K562 (cell line): ENCODE results near the gene TTC39B. TPM values are rescaled to one million over a fixed set of nuclear protein-coding genes. Genes with fewer than 3 reads are reported as not detected.

Experiments
- ATAC-seq: fragments of 200-7000 bp; cut with Tn5 transposase; 3 replicates; pipeline ENCODE4 v1.9.1; 2020; ENCODE audit warnings: moderate library complexity
- BruUV-seq: library from RNA; stranded (reverse); fragments of 400-500 nt; replicated peaks from 2 replicates; lab custom pipeline; 2021; lab: Mats Ljungman, UMichigan
- CTCF ChIA-PET: fragments of 300-600 bp; formaldehyde crosslinking; extraction: SDS; loops from one replicate; lab custom pipeline; 2021; ENCODE audit warnings: low intra/inter-chr PET ratio; lab: Yijun Ruan, JAX
- POLR2A ChIA-PET: fragments of 300-600, 350-650 bp; sonication (Branson Sonifier 250); formaldehyde crosslinking; extraction: SDS; loops from one replicate; lab custom pipeline; 2021; ENCODE audit warnings: antibody characterized with exemption, inconsistent platforms; lab: Yijun Ruan, JAX
- DNase-seq, 4 experiments: peaks; one replicate each; pipeline versions ENCODE4 v3.0.0 to v3.0.0-alpha.2; 2011 to 2018; ENCODE audit warnings: low spot score in 3 of 4, mixed read lengths in 3 of 4; ENCODE audit errors: extremely low read depth in 1 of 4
- FAIRE-seq: peaks from 2 replicates; lab custom pipeline; 2011; peaks lifted over from hg19 to GRCh38; lab: Jason Lieb, UNC
- H2AFZ ChIP-seq: 2 replicates; pipeline ENCODE4 v1.6.0; 2011; ENCODE audit warnings: low read depth, low read length, control low read depth, inconsistent platforms
- H3K27ac ChIP-seq: fragments of 200-600 bp; 3 replicates; pipeline ENCODE4 v1.8.0; 2011; ENCODE audit warnings: low read depth, mild to moderate bottlenecking, control low read depth, inconsistent platforms, low read length, moderate library complexity, mixed read lengths; ENCODE audit errors: extremely low read depth
- H3K27me3 ChIP-seq, 2 experiments: fragments of 300-600 bp in 1 of 2; 2 replicates in 1 of 2; 3 replicates in 1 of 2; pipeline versions ENCODE4 v1.6.0 to v1.8.0; 2011; ENCODE audit warnings: inconsistent platforms in 2 of 2, low read length in 2 of 2, mild to moderate bottlenecking in 1 of 2, mixed read lengths in 1 of 2, moderate library complexity in 1 of 2; ENCODE audit not compliant: control insufficient read depth in 2 of 2, insufficient read depth in 2 of 2
- H3K36me3 ChIP-seq: fragments of 300-600 bp; 3 replicates; pipeline ENCODE4 v1.8.0; 2011; ENCODE audit warnings: mild to moderate bottlenecking, low read length, inconsistent platforms; ENCODE audit not compliant: control insufficient read depth, insufficient read depth
- H3K4me1 ChIP-seq, 2 experiments: fragments of 200-600 bp in 1 of 2; replicated peaks in 1 of 2; 2 replicates in 1 of 2; 3 replicates in 1 of 2; pipeline versions ENCODE4 v1.5.1 to v1.8.0; 2011; ENCODE audit warnings: inconsistent platforms in 2 of 2, low read length in 2 of 2, mild to moderate bottlenecking in 1 of 2, mixed read lengths in 1 of 2, moderate library complexity in 1 of 2; ENCODE audit not compliant: control insufficient read depth in 2 of 2, insufficient read depth in 2 of 2
- H3K4me2 ChIP-seq: 2 replicates; pipeline ENCODE4 v1.6.1; 2011; ENCODE audit warnings: low read length, control low read depth, inconsistent platforms, mixed read lengths; ENCODE audit not compliant: insufficient read depth
- H3K4me3 ChIP-seq: fragments of 200-600 bp; sonication (generic), shearing (Covaris generic); 2 replicates; pipeline ENCODE4 v1.5.1; 2016; ENCODE audit warnings: control low read depth, inconsistent platforms
- H3K79me2 ChIP-seq: fragments of 200-600 bp; 3 replicates; pipeline ENCODE4 v1.8.0; 2011; ENCODE audit warnings: low read length, inconsistent platforms; ENCODE audit not compliant: control insufficient read depth, insufficient read depth
- H3K9ac ChIP-seq, 2 experiments: 2 replicates each; pipeline versions ENCODE4 v1.6.0 to v1.6.1; 2011; ENCODE audit warnings: low read depth in 2 of 2, low read length in 2 of 2, control low read depth in 1 of 2, inconsistent platforms in 1 of 2, mild to moderate bottlenecking in 1 of 2, mixed read lengths in 1 of 2; ENCODE audit not compliant: insufficient read depth in 1 of 2
- H3K9me1 ChIP-seq: one replicate; pipeline ENCODE4 v1.6.0; 2011; ENCODE audit warnings: inconsistent platforms, mild to moderate bottlenecking, low read length, moderate library complexity; ENCODE audit not compliant: control insufficient read depth, insufficient read depth
- H3K9me3 ChIP-seq: replicated peaks from 2 replicates; pipeline ENCODE4 v1.5.1; 2011; ENCODE audit warnings: low read depth, low read length, inconsistent platforms; ENCODE audit not compliant: control insufficient read depth, insufficient read depth
- H4K20me1 ChIP-seq: replicated peaks from 2 replicates; pipeline ENCODE4 v1.6.1; 2011; ENCODE audit warnings: low read length, inconsistent platforms, mixed read lengths; ENCODE audit not compliant: control insufficient read depth, insufficient read depth
- DMBX1 ChIP-seq: fragments of 250-450 bp; sonication (Bioruptor Pico); IDR thresholded peaks from 2 replicates; pipeline ENCODE4 v1.8.0; 2022; ENCODE audit warnings: inconsistent platforms, mild to moderate bottlenecking, moderate library complexity, borderline replicate concordance
- PHB ChIP-seq: fragments of 250-450 bp; sonication (Bioruptor Pico); IDR thresholded peaks from 2 replicates; pipeline ENCODE4 v1.5.0; 2021
- THRB ChIP-seq: fragments of 450-650 bp; formaldehyde crosslinking; conservative IDR thresholded peaks from 2 replicates; pipeline ENCODE4 v1.4.0; 2022; ENCODE audit warnings: mild to moderate bottlenecking, missing genetic modification characterization
- ZNF23 ChIP-seq: fragments of 250-450 bp; sonication (Bioruptor Pico); IDR thresholded peaks from 2 replicates; pipeline ENCODE4 v1.4.0; 2020; ENCODE audit warnings: mild to moderate bottlenecking
- WGBS: fragments of 100-300 bp; shearing (Covaris generic); methylation state at CpG from one replicate; pipeline ENCODE4 v1.1.6; 2016; ENCODE audit warnings: low coverage, mixed read lengths; ENCODE audit not compliant: insufficient coverage; ENCODE audit errors: missing lambda C conversion rate; 5-methylcytosine and 5-hydroxymethylcytosine counted together
- in situ Hi-C: fragments of 300-500 bp; cut with MboI; formaldehyde crosslinking; loops from 4 replicates; pipeline ENCODE4 v1.15.0; 2018; ENCODE audit warnings: inconsistent platforms, mixed read lengths
- intact Hi-C: fragments of 100-400 bp; cut with micrococcal nuclease; formaldehyde crosslinking; loops from 2 replicates; pipeline ENCODE4 v1.14.2; 2022
- polyA plus RNA-seq, 8 experiments: library from polyadenylated mRNA; depleted of rRNA in 4 of 8; stranded (reverse) in 5 of 8; unstranded in 3 of 8; fragments of >200 nt; fragmentation: Nextera tagmentation in 2 of 8; fragmentation: Illumina TruSeq in 1 of 8; extraction: Ambion mirVana in 2 of 8; extraction: Trizol in 1 of 8; gene quantifications; 2 replicates each; pipeline versions ENCODE4 v1.2.1 to v1.2.3, GENCODE V29; 2011 to 2014; ENCODE audit warnings: inconsistent platforms in 1 of 8, missing spikeins in 1 of 8
- total RNA-seq, 7 experiments: library from RNA; depleted of rRNA in 6 of 7; stranded (reverse); fragments of >200 nt in 6 of 7; fragmentation: Illumina TruSeq in 2 of 7; extraction: Trizol in 2 of 7; gene quantifications; 2 replicates each; pipeline versions ENCODE4 v1.2.1 to v1.2.3, GENCODE V29; 2011 to 2021; ENCODE audit warnings: low replicate concordance in 1 of 7

Gene TTC39B
- total and polyA plus RNA-seq, 9 of the 15 experiments (the other 6 are each of a cell fraction or from before 2014, with no cell fraction given) = 0.32 to 1.2 (median 0.95) TPM

GRCh38 chr9:15276328-15276938 lies 30.6 kb downstream of the TTC39B start:
- intact Hi-C loops = loop anchor here (5.0 to 10.0 kb wide), 2 partner anchors 141 to 258 kb away; no protein-coding TSS in a partner anchor
- no peak for ATAC-seq
- H3K4me1 ChIP-seq = no peaks in the 10 kb centered on the region
- no peaks in the 10 kb centered on the region for H3K9me3 ChIP-seq
- H4K20me1 ChIP-seq = no peaks in the 10 kb centered on the region
- no peak overlapping the region for H3K9ac ChIP-seq
- 14% methylated on average over 4 of the region's 4 CpGs for WGBS
- POLR2A ChIA-PET = no interaction called here
- no peaks in the 10 kb centered on the region for H3K36me3 ChIP-seq
- CTCF ChIA-PET = no interaction called here
- DNase-seq = no peak
- H3K9me1 ChIP-seq = no peaks in the 10 kb centered on the region
- H3K4me3 ChIP-seq = no peak overlapping the region
- H3K27ac ChIP-seq = no peak overlapping the region
- no peaks in the 10 kb centered on the region; a peak in 2 of 5 replicates for H3K27me3 ChIP-seq
- no peaks in the 10 kb centered on the region for H3K79me2 ChIP-seq
- FAIRE-seq = no peak
- no peak overlapping the region for H3K4me2 ChIP-seq
- no peak overlapping the region for H2AFZ ChIP-seq
- TF ChIP-seq THRB = no peak
- no peak for TF ChIP-seq ZNF23 (CRISPR knock-in tag)
- no peak for TF ChIP-seq PHB (CRISPR knock-in tag)
- TF ChIP-seq DMBX1 = no peak
- TF ChIP-seq, all 486 proteins: peak for 0
- BruUV-seq = no TSS peak
- in situ Hi-C loops = loop anchor here (10.0 kb wide), 1 partner anchor 138 kb away; no protein-coding TSS in a partner anchor
